DOHH2 (cell line): ENCODE data around the gene CASS4.

Experiments
- H3F3A ChIP-seq: fragments of 200-600 bp; sonication (generic), shearing (Covaris generic); 2 replicates; pipeline ENCODE4 v1.6.0; 2016; ENCODE audit warnings: antibody characterized with exemption, mild to moderate bottlenecking; ENCODE audit not compliant: control insufficient read depth, insufficient read depth
- H3K27ac ChIP-seq: fragments of 200-600 bp; sonication (generic); 2 replicates; pipeline ENCODE4 v1.5.1; 2014; ENCODE audit warnings: low read depth, mild to moderate bottlenecking, low read length, moderate library complexity
- H3K27me3 ChIP-seq: fragments of 200-600 bp; sonication (generic); 2 replicates; pipeline ENCODE4 v1.6.1; 2014; ENCODE audit warnings: mild to moderate bottlenecking, low read length, mixed read lengths; ENCODE audit not compliant: control insufficient read depth
- H3K36me3 ChIP-seq: fragments of 200-600 bp; sonication (generic); 2 replicates; pipeline ENCODE4 v1.6.1; 2014; ENCODE audit warnings: mild to moderate bottlenecking, low read length, moderate library complexity, mixed read lengths; ENCODE audit not compliant: control insufficient read depth
- H3K4me1 ChIP-seq: fragments of 200-600 bp; sonication (generic); 2 replicates; pipeline ENCODE4 v1.6.1; 2014; ENCODE audit warnings: mild to moderate bottlenecking, low read length, mixed read lengths; ENCODE audit not compliant: control insufficient read depth
- H3K4me2 ChIP-seq: fragments of 200-600 bp; sonication (generic); 2 replicates; pipeline ENCODE4 v1.6.0; 2014; ENCODE audit warnings: mild to moderate bottlenecking, low read length, moderate library complexity
- H3K4me3 ChIP-seq: fragments of 200-600 bp; sonication (generic); 2 replicates; pipeline ENCODE4 v1.5.1; 2014; ENCODE audit warnings: mild to moderate bottlenecking, low read length, mixed read lengths
- H3K79me2 ChIP-seq: fragments of 200-600 bp; sonication (generic); 2 replicates; pipeline ENCODE4 v1.6.1; 2014; ENCODE audit warnings: mild to moderate bottlenecking, low read length, mixed read lengths; ENCODE audit not compliant: control insufficient read depth
- H3K9me2 ChIP-seq: fragments of 200-600 bp; sonication (generic); replicated peaks from 2 replicates; pipeline ENCODE4 v1.6.1; 2014; ENCODE audit warnings: mild to moderate bottlenecking, low read length, mixed read lengths; ENCODE audit not compliant: control insufficient read depth
- H3K9me3 ChIP-seq: fragments of 200-600 bp; sonication (generic); 2 replicates; pipeline ENCODE4 v1.6.1; 2014; ENCODE audit warnings: antibody characterized with exemption, low read length, mixed read lengths; ENCODE audit not compliant: control insufficient read depth, insufficient read depth
- H4K20me1 ChIP-seq: fragments of 200-600 bp; sonication (generic); 2 replicates; pipeline ENCODE4 v1.6.0; 2014; ENCODE audit warnings: low read depth, mild to moderate bottlenecking, antibody characterized with exemption, low read length, moderate library complexity; ENCODE audit not compliant: control insufficient read depth, insufficient read depth
- EZH2phosphoT487 ChIP-seq: fragments of 200-600 bp; sonication (generic); IDR thresholded peaks from 2 replicates; pipeline ENCODE4 v1.6.1; 2017; ENCODE audit warnings: borderline replicate concordance, mild to moderate bottlenecking, antibody characterized with exemption, low read length, moderate library complexity, mixed read lengths
- TF ChIP-seq, protein P1 (sequence below): fragments of 200-600 bp; sonication (generic); IDR thresholded peaks from one replicate; pipeline ENCODE4 v1.5.1; 2014; ENCODE audit warnings: antibody characterized with exemption, mild to moderate bottlenecking, low read depth, low read length; ENCODE audit not compliant: poor library complexity, severe bottlenecking

Gene CASS4

DNA sequence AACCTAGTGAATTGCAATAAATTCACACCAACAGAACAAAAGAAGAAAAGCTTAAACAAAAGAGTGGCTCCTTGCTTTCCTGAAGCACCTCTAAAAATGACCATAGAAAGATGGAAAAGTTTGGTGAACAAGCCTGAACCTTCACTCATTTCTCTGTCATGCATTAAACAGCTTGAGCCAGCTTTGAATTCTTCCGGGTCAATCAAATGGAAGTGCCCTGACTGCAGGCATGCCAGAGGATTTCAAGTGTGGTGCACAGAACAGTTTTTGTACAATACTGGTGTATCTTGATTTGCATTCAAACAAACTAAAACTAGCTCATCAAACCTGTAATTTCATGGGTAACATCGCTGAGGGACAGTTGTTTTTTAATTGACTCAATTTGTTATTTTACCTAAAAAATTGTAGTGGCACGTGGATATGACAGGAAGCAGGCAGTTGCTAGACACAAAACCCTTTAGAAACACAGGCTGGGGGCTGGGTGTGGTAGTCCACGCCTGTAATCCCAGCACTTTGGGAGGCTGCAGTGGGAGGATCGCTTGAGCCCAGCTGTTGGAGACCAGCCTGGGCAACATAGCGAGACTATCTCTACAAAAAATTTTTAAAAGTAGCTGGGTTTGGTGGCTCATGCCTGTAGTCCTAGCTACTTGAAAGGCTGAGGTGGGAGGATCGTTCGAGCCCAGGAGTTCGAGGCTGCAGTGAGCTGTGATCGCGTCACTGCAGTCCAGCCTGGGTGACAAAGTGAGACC, 9.1 kb downstream of the CASS4 start:
- TF ChIP-seq, protein P1, sequence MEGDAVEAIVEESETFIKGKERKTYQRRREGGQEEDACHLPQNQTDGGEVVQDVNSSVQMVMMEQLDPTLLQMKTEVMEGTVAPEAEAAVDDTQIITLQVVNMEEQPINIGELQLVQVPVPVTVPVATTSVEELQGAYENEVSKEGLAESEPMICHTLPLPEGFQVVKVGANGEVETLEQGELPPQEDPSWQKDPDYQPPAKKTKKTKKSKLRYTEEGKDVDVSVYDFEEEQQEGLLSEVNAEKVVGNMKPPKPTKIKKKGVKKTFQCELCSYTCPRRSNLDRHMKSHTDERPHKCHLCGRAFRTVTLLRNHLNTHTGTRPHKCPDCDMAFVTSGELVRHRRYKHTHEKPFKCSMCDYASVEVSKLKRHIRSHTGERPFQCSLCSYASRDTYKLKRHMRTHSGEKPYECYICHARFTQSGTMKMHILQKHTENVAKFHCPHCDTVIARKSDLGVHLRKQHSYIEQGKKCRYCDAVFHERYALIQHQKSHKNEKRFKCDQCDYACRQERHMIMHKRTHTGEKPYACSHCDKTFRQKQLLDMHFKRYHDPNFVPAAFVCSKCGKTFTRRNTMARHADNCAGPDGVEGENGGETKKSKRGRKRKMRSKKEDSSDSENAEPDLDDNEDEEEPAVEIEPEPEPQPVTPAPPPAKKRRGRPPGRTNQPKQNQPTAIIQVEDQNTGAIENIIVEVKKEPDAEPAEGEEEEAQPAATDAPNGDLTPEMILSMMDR: no peak
- TF ChIP-seq EZH2phosphoT487: no peak
- no peak overlapping the region for H3K4me3 ChIP-seq
- no peaks in the 10 kb centered on the region for H3F3A ChIP-seq
- H3K4me2 ChIP-seq: no peak overlapping the region
- H3K9me2 ChIP-seq: no peaks in the 10 kb centered on the region
- H3K9me3 ChIP-seq: no peaks in the 10 kb centered on the region
- H3K79me2 ChIP-seq: no peaks in the 10 kb centered on the region
- no peaks in the 10 kb centered on the region for H3K4me1 ChIP-seq
- no peaks in the 10 kb centered on the region for H4K20me1 ChIP-seq
- no peak overlapping the region for H3K27ac ChIP-seq
- H3K27me3 ChIP-seq: no peaks in the 10 kb centered on the region; the same call in 1 of the 2 replicates
- no peaks in the 10 kb centered on the region for H3K36me3 ChIP-seq

DNA sequence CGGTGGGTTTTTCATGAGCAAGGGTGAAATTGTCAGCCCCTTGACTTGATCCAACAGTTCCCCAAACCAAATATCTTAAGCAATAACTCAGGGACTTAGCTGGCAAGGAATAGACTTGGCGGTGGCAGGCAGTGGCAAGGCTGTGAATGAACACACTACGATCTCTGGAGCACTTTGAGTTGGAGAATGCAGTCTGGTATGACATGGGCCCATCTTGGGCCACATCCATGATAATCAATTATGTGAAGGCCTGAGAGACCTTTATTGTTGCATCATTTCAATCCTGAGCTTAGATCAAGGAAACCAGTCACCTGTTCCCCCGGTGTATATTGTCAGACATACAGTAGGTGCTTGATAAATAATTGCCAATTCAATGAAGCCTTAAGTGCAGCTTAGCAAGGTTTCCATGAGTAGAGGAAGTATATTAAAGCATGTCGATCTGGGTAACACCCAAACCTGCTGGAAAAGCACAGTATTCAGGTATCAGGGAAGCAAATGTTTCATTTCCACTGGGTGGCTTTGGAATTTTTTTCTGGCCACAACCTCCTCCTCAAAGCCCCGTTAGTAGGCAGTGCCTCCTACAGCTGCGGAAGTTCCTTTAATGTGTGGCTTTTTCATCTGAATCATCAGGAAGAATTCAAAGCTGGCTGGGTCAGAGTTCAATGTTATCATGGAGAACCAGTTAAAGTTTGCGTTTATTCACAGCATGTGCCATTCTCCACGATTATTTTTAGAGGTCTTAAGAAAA, 10.2 kb downstream of the CASS4 start:
- no peak overlapping the region for H3K4me3 ChIP-seq
- no peaks in the 10 kb centered on the region for H4K20me1 ChIP-seq
- H3K27me3 ChIP-seq: no peaks in the 10 kb centered on the region; the same call in 1 of the 2 replicates
- H3K4me2 ChIP-seq: no peak overlapping the region
- H3K4me1 ChIP-seq: no peaks in the 10 kb centered on the region
- H3F3A ChIP-seq: no peaks in the 10 kb centered on the region
- H3K79me2 ChIP-seq: no peaks in the 10 kb centered on the region
- no peak overlapping the region for H3K27ac ChIP-seq
- TF ChIP-seq, protein P1: no peak
- no peak for TF ChIP-seq EZH2phosphoT487
- H3K9me3 ChIP-seq: no peaks in the 10 kb centered on the region
- H3K36me3 ChIP-seq: no peaks in the 10 kb centered on the region
- no peaks in the 10 kb centered on the region for H3K9me2 ChIP-seq

DNA sequence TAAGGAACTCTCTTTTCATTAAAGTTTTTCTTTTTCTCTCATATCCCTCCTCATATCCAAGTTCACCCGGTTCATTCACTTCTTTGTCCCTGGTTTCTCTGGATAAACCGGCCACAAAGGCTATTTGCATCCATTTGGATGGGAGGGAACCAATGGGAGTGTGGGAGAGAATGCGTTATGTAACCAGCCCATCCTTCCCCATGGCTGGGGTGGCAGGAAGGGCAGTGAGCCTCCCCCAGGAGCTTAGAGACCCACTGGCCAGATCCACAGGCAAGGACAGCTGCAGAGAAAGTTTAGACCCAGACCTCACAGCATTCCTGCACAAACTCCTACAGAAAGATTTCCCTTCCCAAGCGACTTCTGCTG, 10.7 kb downstream of the CASS4 start:
- Histone ChIP-seq H3K4me1 (peaks cover 3% of the 10 kb centered on the region), H3K79me2 (no peaks in the 10 kb centered on the region), H3K27ac (no peak overlapping the region), H3K9me2 (no peaks in the 10 kb centered on the region), H3K27me3 (no peaks in the 10 kb centered on the region; the same call in 1 of the 2 replicates), H3K36me3 (no peaks in the 10 kb centered on the region), H3K4me2 (no peak overlapping the region), H3F3A (no peaks in the 10 kb centered on the region), H3K4me3 (no peak overlapping the region), H3K9me3 (no peaks in the 10 kb centered on the region), H4K20me1 (no peaks in the 10 kb centered on the region)
- no peak for TF ChIP-seq EZH2phosphoT487
- TF ChIP-seq, protein P1: no peak
